ENCODE results near the gene ADGRB3.

GRCh38 chr6:69423785-69424184 is 788.7 kb downstream of the ADGRB3 start:
- no peak for TF ChIP-seq EP300 (IDR thresholded peaks at IDR 0.05; ENCODE audit: borderline replicate concordance in 1 of 2, low read depth in 1 of 2, low read length in 1 of 2)
- no peak for TF ChIP-seq EZH2phosphoT487 (IDR thresholded peaks at IDR 0.05; ENCODE audit: borderline replicate concordance, low read depth)
- no peak for TF ChIP-seq NRF1 (IDR thresholded peaks at IDR 0.05; ENCODE audit: low read depth, low read length)
- TF ChIP-seq, protein P1, sequence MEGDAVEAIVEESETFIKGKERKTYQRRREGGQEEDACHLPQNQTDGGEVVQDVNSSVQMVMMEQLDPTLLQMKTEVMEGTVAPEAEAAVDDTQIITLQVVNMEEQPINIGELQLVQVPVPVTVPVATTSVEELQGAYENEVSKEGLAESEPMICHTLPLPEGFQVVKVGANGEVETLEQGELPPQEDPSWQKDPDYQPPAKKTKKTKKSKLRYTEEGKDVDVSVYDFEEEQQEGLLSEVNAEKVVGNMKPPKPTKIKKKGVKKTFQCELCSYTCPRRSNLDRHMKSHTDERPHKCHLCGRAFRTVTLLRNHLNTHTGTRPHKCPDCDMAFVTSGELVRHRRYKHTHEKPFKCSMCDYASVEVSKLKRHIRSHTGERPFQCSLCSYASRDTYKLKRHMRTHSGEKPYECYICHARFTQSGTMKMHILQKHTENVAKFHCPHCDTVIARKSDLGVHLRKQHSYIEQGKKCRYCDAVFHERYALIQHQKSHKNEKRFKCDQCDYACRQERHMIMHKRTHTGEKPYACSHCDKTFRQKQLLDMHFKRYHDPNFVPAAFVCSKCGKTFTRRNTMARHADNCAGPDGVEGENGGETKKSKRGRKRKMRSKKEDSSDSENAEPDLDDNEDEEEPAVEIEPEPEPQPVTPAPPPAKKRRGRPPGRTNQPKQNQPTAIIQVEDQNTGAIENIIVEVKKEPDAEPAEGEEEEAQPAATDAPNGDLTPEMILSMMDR (IDR thresholded peaks at IDR 0.05): no peak
- TF ChIP-seq MAX (IDR thresholded peaks at IDR 0.05; ENCODE audit: low read depth): no peak
- TF ChIP-seq USF2 (IDR thresholded peaks at IDR 0.05; ENCODE audit: borderline replicate concordance, low read depth, low read length): no peak
- TF ChIP-seq POLR2AphosphoS5 (IDR thresholded peaks at IDR 0.05; ENCODE audit: low read depth, low read length): no peak
- no peak for TF ChIP-seq SIN3A (IDR thresholded peaks at IDR 0.05; ENCODE audit: borderline replicate concordance, low read depth, low read length)
